ENCODE results near the gene TNFSF12. TPM values are rescaled to one million over a fixed set of nuclear protein-coding genes. Genes with fewer than 3 reads are reported as not detected.

The TNFSF12 gene
- total RNA-seq, 2 donors from 2014 or later = 41.7 to 49.2 TPM

DNA sequence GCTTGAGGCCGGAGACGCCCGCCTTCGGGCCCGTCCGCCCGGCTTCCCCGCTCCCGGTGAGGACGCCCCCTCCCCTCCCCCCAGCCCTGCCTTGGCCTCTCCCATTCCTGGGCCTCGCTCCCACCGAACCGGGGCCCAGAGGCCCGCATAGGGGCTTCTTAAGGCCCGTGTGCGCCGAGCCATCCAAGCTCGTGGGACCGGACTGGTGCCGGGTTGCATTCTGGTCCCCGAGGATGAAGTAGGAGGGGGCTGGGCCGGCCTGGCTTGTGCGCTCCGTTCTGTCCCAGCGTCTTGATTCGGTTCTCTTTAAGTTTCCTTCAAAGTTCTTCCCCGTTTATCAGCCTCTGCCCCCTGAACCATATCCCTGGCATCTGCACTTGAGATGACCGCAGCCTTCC is 13.3 kb downstream of the TNFSF12 start:
- no peaks in the 10 kb centered on the region for H3K27me3 Mint-ChIP-seq
- H3K36me3 Mint-ChIP-seq (ENCODE audit: low read depth) = no peaks in the 10 kb centered on the region
- peak overlapping the region; percentile 97 for H3K4me3 Mint-ChIP-seq
- no peak for DNase-seq
- peaks cover 32% of the 10 kb centered on the region for H3K4me1 Mint-ChIP-seq
- no peak for ATAC-seq
- H3K27ac Mint-ChIP-seq = peak overlapping the region; percentile 95
- no peaks in the 10 kb centered on the region for H3K9me3 ChIP-seq (ENCODE audit: control insufficient read depth, low read length, poor library complexity, severe bottlenecking)

DNA sequence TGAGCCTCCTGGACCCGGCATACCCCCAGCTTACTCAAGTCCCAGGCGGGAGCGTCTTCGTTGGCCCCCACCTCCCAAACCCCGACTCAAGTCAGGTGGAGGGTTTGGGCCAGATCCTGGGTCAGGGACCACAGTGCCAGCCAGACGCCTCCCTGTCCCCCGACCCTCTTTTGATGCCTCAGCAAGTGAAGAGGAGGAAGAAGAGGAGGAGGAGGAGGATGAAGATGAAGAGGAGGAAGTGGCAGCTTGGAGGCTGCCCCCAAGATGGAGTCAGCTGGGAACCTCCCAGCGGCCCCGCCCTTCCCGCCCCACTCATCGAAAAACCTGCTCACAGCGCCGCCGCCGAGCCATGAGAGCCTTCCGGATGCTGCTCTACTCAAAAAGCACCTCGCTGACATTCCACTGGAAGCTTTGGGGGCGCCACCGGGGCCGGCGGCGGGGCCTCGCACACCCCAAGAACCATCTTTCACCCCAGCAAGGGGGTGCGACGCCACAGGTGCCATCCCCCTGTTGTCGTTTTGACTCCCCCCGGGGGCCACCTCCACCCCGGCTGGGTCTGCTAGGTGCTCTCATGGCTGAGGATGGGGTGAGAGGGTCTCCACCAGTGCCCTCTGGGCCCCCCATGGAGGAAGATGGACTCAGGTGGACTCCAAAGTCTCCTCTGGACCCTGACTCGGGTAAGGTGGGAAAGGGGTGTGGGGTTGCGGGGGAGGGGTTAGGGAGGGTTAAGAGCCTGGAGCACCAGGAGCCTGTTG is 14.4 kb downstream of the TNFSF12 start:
- H3K4me1 Mint-ChIP-seq = peaks cover 35% of the 10 kb centered on the region
- DNase-seq (no peak), ATAC-seq (no peak)
- no peak overlapping the region for H3K27ac Mint-ChIP-seq
- H3K27me3 Mint-ChIP-seq = no peaks in the 10 kb centered on the region
- H3K36me3 Mint-ChIP-seq (ENCODE audit: low read depth) = peaks cover 2% of the 10 kb centered on the region
- no peaks in the 10 kb centered on the region for H3K9me3 ChIP-seq (ENCODE audit: control insufficient read depth, low read length, poor library complexity, severe bottlenecking)
- peak overlapping the region; percentile 97 for H3K4me3 Mint-ChIP-seq

DNA sequence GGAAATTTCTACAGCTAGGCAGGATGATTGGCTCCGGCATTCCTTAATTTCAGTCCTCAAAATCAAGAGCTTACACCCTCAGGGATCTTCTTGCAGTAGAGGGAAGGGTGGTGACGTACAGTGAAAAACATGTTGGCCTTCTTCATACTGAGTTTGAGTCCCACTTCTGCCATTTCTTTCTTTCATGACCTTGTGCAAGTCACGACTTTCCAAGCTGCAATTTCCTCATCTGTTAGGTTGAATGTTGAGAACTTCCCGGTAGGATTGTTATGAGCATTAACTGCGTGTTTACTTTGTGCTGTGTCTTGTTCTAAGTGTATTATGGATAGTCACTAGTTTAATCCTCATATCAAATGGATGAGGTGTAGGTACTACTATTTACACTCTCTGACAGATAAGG is 20.7 kb downstream of the TNFSF12 start:
- H3K9me3 ChIP-seq (ENCODE audit: control insufficient read depth, low read length, poor library complexity, severe bottlenecking) = no peaks in the 10 kb centered on the region
- H3K4me3 Mint-ChIP-seq = no peak overlapping the region
- H3K27me3 Mint-ChIP-seq = no peaks in the 10 kb centered on the region
- peaks cover 26% of the 10 kb centered on the region for H3K4me1 Mint-ChIP-seq
- H3K27ac Mint-ChIP-seq = no peak overlapping the region
- no peak for ATAC-seq
- peaks cover 7% of the 10 kb centered on the region for H3K36me3 Mint-ChIP-seq (ENCODE audit: low read depth)
- no peak for DNase-seq

DNA sequence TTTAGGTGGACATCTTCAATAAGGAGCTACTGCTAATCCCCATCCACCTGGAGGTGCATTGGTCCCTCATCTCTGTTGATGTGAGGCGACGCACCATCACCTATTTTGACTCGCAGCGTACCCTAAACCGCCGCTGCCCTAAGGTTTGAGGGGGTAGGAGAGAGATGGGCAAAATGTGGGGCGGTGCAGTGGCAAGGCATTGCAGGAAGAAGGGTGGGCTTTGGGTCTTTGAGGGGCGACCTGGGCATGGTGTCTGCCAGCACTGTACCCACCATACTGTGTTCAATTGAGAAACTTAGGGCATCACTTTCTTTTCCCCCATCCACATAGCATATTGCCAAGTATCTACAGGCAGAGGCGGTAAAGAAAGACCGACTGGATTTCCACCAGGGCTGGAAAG is 21.5 kb downstream of the TNFSF12 start:
- no peak overlapping the region for H3K27ac Mint-ChIP-seq
- ATAC-seq (no peak), DNase-seq (no peak)
- H3K4me1 Mint-ChIP-seq = peaks cover 30% of the 10 kb centered on the region
- H3K27me3 Mint-ChIP-seq = no peaks in the 10 kb centered on the region
- no peak overlapping the region for H3K4me3 Mint-ChIP-seq
- H3K36me3 Mint-ChIP-seq (ENCODE audit: low read depth) = peaks cover 10% of the 10 kb centered on the region
- H3K9me3 ChIP-seq (ENCODE audit: control insufficient read depth, low read length, poor library complexity, severe bottlenecking) = no peaks in the 10 kb centered on the region

DNA sequence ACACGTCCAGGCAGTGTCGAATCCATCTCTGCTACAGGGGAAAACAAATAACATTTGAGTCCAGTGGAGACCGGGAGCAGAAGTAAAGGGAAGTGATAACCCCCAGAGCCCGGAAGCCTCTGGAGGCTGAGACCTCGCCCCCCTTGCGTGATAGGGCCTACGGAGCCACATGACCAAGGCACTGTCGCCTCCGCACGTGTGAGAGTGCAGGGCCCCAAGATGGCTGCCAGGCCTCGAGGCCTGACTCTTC is 23.4 kb downstream of the TNFSF12 start:
- no peaks in the 10 kb centered on the region for H3K9me3 ChIP-seq (ENCODE audit: control insufficient read depth, low read length, poor library complexity, severe bottlenecking)
- Mint-ChIP-seq H3K4me1 (peaks cover 35% of the 10 kb centered on the region), H3K36me3 (ENCODE audit: low read depth) (peaks cover 10% of the 10 kb centered on the region), H3K27me3 (no peaks in the 10 kb centered on the region), H3K4me3 (peak overlapping the region; percentile 93), H3K27ac (peak overlapping the region; percentile 98)
- DNase-seq (no peak), ATAC-seq (no peak)

DNA sequence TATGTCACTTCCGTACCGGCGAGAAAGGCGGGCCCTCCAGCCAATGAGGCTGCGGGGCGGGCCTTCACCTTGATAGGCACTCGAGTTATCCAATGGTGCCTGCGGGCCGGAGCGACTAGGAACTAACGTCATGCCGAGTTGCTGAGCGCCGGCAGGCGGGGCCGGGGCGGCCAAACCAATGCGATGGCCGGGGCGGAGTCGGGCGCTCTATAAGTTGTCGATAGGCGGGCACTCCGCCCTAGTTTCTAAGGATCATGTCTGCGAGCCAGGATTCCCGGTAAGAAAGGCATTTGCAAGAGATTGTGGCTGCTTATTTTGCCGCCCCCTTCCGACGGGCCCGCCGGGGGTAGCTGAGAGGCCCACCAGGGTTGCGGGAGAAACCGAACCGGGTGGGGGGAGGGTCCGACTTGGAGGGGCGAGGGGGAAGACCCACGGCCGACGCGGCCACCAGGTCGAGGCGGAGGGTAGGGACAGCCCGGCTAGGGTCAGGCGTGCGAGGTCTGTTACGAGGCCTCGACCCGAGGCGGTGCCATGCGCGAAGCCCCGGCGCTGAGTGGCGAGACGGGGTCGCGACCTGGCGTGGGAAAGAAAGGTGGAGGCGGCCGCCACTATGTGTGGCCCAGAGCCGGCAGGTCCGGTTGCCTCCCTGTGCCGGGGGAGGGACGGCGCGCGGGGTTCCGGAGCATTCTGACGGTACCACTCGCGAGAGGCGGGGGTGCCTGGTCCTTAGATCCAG is 23.9 kb downstream of the TNFSF12 start:
- peak overlapping the region; percentile 98 for H3K27ac Mint-ChIP-seq
- peak overlapping the region; percentile 93 for H3K4me3 Mint-ChIP-seq
- no peaks in the 10 kb centered on the region for H3K9me3 ChIP-seq (ENCODE audit: control insufficient read depth, low read length, poor library complexity, severe bottlenecking)
- H3K36me3 Mint-ChIP-seq (ENCODE audit: low read depth) = peaks cover 7% of the 10 kb centered on the region
- DNase-seq (peak; percentile 96 to 100 (median 100)), ATAC-seq (peak; percentile 85)
- H3K4me1 Mint-ChIP-seq = peaks cover 37% of the 10 kb centered on the region
- H3K27me3 Mint-ChIP-seq = no peaks in the 10 kb centered on the region

DNA sequence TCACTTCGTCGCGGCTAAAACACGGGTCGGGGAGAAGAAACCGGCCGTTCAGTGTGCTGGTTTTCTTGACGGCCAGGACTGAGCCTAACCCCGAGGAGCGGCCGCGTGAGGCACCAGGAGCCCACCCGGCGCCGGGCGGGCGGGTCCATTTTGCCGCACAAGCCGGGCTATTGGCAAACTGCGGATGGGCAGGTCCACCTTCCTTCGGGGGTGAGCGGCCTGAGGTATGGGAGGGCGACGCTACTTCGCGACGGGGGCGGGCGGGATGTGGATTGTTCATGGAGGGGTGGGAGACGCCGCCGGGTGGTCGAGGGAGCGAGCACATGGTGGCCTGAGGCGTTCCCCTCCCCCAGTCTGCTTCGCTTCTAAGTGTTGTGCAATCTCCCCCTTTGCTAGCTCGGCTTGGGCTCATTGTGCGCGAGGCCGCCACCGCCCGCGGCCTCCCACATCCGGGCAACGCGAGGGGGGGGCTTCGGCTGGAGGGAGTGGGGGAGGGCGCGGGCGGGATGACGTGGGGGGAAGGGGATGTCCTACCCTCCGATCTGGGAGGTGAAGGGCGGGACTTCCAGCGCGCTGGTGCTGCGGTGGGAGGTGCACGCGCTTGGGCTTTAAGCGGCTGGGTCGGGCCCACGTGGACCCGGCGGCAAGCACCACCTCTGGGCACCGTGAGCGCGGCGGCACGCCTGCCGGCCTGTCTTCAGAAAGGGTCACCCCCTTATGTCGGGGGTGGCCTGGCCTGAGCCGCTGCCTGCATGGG is 24.6 kb downstream of the TNFSF12 start:
- ATAC-seq (peak; percentile 54), DNase-seq (peak; percentile 83 to 89 (median 87))
- Mint-ChIP-seq H3K4me1 (peaks cover 41% of the 10 kb centered on the region), H3K27ac (peak overlapping the region; percentile 98), H3K4me3 (peak overlapping the region; percentile 93), H3K27me3 (no peaks in the 10 kb centered on the region), H3K36me3 (ENCODE audit: low read depth) (peaks cover 7% of the 10 kb centered on the region)
- no peaks in the 10 kb centered on the region for H3K9me3 ChIP-seq (ENCODE audit: control insufficient read depth, low read length, poor library complexity, severe bottlenecking)

DNA sequence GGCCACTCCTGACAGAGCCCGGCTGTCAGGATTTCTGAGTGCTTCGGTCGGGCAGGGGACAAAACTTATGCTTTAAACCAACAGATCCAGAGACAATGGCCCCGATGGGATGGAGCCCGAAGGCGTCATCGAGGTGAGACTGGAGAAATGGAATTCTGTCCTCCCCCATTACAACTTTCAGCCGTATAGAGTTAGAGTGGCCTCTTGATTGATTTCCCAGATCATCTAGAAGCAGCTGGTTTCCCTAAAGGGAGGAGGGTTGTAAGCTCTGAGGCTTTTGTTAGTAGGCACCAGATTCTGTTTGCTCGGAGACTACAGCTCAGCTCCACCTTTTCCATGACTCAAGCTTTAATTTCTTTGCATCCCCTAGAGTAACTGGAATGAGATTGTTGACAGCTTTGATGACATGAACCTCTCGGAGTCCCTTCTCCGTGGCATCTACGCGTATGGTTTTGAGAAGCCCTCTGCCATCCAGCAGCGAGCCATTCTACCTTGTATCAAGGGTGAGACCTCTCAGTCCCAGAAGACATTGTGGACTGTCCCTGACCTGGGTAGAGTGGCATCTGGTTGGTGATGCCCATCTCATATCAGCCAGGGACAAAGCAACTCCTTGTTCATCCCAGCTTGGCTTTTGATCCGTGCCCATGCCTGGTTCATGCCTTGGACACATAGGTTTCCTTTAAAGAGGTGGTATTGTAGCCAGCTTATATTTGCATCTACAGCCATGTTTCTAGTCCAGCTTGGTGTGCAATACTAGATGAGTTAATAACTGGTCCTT is 25.5 kb downstream of the TNFSF12 start:
- Mint-ChIP-seq H3K36me3 (ENCODE audit: low read depth) (peaks cover 7% of the 10 kb centered on the region), H3K4me1 (peaks cover 47% of the 10 kb centered on the region), H3K27me3 (no peaks in the 10 kb centered on the region), H3K4me3 (peak overlapping the region; percentile 93), H3K27ac (peak overlapping the region; percentile 98)
- ATAC-seq (no peak), DNase-seq (no peak)
- no peaks in the 10 kb centered on the region for H3K9me3 ChIP-seq (ENCODE audit: control insufficient read depth, low read length, poor library complexity, severe bottlenecking)

DNA sequence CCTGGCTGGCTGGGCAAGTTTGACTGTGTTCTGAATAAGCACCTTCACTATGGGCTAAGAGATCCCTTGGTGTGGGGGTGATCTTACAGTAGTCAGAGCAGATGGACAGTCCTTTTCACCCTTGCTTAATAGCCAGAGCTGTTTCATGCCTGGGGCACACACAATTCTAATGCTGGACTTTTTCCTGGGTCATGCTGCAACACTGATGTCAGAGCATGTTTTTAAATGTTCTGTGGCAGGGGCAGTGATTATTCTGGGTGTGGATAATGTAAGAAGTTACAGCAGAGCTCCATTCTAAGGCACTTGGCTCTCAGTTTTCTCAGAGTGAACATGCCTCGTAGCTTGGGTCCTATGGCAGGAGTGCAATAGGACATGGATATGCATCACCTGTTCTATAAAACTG is 26.6 kb downstream of the TNFSF12 start:
- no peak for DNase-seq
- Mint-ChIP-seq H3K4me3 (peak overlapping the region; percentile 93), H3K27ac (peak overlapping the region; percentile 98), H3K36me3 (ENCODE audit: low read depth) (peaks cover 7% of the 10 kb centered on the region), H3K27me3 (no peaks in the 10 kb centered on the region), H3K4me1 (peaks cover 52% of the 10 kb centered on the region)
- no peaks in the 10 kb centered on the region for H3K9me3 ChIP-seq (ENCODE audit: control insufficient read depth, low read length, poor library complexity, severe bottlenecking)
- ATAC-seq = no peak

DNA sequence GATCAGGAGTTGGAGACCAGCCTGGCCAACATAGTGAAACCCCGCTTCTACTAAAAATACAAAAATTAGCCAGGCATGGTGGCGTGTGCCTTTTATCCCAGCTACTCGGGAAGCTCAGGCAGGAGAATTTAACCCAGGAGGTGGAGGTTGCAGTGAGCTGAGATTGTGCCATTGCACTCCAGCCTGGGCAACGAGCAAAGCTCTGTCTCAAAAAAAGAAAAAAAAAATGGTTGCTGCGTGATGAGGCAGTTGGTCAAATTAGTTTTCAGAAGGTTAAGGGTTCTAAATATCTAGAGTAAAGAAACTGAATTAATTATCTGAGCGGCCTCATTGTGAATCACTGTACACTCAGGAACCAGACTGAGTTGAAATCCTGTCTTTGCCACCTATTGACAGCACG is 27.1 kb downstream of the TNFSF12 start:
- Mint-ChIP-seq H3K36me3 (ENCODE audit: low read depth) (peaks cover 7% of the 10 kb centered on the region), H3K4me3 (peak overlapping the region; percentile 53), H3K27me3 (no peaks in the 10 kb centered on the region), H3K27ac (peak overlapping the region; percentile 98), H3K4me1 (peaks cover 57% of the 10 kb centered on the region)
- no peak for ATAC-seq
- no peaks in the 10 kb centered on the region for H3K9me3 ChIP-seq (ENCODE audit: control insufficient read depth, low read length, poor library complexity, severe bottlenecking)
- no peak for DNase-seq

DNA sequence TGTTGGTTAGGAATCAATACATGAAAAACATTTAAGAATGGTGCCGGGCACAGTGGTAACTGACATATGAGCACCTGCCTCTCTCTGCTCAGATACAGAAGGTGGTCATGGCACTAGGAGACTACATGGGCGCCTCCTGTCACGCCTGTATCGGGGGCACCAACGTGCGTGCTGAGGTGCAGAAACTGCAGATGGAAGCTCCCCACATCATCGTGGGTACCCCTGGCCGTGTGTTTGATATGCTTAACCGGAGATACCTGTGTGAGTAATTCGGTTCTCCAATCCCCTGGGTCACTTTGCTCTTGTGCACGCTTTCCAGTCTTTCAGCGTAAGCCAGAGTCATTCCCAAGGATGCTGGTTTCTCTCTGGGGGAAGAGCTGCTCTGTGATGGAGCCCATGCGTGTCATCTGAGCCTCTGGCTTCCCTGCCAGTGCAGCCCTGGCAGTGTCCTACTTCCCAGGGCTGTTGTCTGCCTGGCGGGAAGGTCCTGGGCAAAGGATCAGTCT is 27.6 kb downstream of the TNFSF12 start:
- Mint-ChIP-seq H3K4me1 (peaks cover 56% of the 10 kb centered on the region), H3K27me3 (no peaks in the 10 kb centered on the region), H3K27ac (peak overlapping the region; percentile 98), H3K36me3 (ENCODE audit: low read depth) (peaks cover 7% of the 10 kb centered on the region), H3K4me3 (peak overlapping the region; percentile 53)
- DNase-seq (no peak), ATAC-seq (no peak)
- H3K9me3 ChIP-seq (ENCODE audit: control insufficient read depth, low read length, poor library complexity, severe bottlenecking) = no peaks in the 10 kb centered on the region

DNA sequence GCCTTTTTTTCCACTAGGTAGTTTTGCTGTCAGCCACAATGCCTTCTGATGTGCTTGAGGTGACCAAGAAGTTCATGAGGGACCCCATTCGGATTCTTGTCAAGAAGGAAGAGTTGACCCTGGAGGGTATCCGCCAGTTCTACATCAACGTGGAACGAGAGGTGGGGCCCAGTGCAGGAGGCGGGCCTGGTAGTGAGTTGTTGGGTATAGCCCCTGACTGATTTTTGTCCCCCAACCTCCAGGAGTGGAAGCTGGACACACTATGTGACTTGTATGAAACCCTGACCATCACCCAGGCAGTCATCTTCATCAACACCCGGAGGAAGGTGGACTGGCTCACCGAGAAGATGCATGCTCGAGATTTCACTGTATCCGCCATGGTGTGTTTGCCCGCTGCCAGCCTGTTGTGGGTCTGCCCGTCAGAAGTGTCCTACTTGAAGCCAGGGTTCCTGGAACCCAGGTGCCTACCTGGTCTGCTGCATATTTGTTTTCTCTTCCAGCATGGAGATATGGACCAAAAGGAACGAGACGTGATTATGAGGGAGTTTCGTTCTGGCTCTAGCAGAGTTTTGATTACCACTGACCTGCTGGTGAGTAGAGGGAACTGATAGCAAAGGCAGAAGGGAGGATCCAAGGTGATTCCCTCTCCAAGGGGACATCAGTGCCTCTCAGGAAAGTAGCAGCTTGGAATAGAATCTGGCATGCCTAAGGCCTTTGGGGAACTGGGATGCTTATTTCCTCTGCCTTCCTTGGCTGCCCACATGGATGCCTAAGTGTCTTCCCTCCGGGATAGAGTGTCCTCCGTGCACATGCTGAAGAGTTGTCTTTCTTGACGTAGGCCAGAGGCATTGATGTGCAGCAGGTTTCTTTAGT is 28.7 kb downstream of the TNFSF12 start:
- DNase-seq (no peak), ATAC-seq (no peak)
- H3K36me3 Mint-ChIP-seq (ENCODE audit: low read depth) = peaks cover 7% of the 10 kb centered on the region
- no peaks in the 10 kb centered on the region for H3K9me3 ChIP-seq (ENCODE audit: control insufficient read depth, low read length, poor library complexity, severe bottlenecking)
- peak overlapping the region; percentile 98 for H3K27ac Mint-ChIP-seq
- peak overlapping the region; percentile 50 for H3K4me3 Mint-ChIP-seq
- peaks cover 52% of the 10 kb centered on the region for H3K4me1 Mint-ChIP-seq
- no peaks in the 10 kb centered on the region for H3K27me3 Mint-ChIP-seq

All from T-helper 17 cell (primary cell).